ENCODE data around the gene MYLK. TPM values are rescaled to one million over a fixed set of nuclear protein-coding genes. Genes with fewer than 3 reads are reported as not detected.
"Not testable (repeated sequence)": the region's sequence is repeated elsewhere in the genome, so short reads cannot be mapped to it uniquely, and the experiment has no call there.

The MYLK gene
- polyA plus RNA-seq, 4 donors: 129 to 162 (median 137) TPM

DNA sequence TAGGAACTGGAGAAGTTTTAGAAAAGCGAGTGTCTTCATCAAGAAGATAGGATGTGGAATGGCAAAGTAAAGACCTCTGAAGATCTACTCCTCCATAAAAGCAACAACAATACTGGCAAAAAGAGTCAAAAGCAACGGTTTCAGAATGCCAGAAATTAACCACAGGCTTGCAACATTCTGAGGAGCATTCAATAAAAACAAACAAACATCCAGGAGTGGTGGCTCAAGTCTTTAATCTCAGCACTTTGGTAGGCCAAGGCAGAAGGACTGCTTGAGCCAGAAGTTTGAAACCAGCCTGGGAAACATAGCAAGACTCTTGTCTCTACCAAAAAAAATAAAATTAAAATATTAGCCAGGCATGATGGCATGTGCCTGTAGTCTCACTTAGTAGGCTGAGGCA, 156.1 kb downstream of the MYLK start:
- no peak for DNase-seq (ENCODE audit: low read depth in 4 of 4, low spot score in 3 of 4)

GRCh38 chr3:123725652-123726400, 158.3 kb downstream of the MYLK start:
- no peak for DNase-seq (ENCODE audit: low read depth in 4 of 4, low spot score in 3 of 4)

- no peak for DNase-seq (ENCODE audit: low read depth in 4 of 4, low spot score in 3 of 4)
These were observed 159.8 kb downstream of the MYLK start for GRCh38 chr3:123724306-123724705.

- DNase-seq (ENCODE audit: low read depth in 4 of 4, low spot score in 3 of 4): peak; percentile 72 to 88 (median 82)
These were observed 160.5 kb downstream of the MYLK start for GRCh38 chr3:123723522-123724168.

DNA sequence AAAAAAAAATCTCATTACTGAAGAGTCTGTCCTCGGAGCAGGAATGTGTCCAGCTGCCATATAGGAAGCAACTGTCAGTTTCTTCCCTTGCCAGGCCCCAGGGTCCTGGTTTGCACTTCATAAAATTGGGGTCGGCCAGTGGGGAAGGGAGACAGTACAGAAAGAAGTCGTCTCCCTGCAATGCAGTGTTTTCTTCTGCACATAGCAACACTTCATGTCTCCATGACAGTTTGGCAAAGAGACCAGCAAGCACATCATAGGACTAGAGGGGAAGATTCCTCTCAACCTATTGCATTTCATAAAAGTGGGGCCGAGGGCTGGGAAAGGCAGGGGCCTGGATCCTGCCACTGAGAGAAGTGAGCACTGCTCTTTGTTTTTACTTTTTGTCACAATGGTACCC, 161.1 kb downstream of the MYLK start:
- no peak for DNase-seq (ENCODE audit: low read depth in 4 of 4, low spot score in 3 of 4)

DNA sequence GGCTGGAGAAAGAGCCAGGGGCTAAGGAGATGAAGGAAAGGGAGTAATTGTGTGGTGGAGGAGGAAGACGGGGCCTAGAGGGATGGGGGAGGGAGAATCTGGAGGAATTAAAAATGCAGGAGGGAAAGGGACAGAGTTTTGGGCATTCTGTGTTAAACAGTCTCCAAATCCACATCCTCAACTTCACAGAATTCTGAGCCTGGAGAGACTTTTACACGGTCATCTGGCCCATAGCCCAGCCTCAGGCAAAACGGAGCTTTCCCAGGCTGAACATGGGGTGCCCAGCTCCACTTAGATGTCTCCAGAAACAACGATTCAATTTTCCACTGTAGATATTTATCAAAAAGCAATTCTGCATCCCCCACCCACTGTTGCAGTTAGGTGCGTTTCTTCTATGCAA, 161.7 kb downstream of the MYLK start:
- DNase-seq (ENCODE audit: low read depth in 4 of 4, low spot score in 3 of 4): no peak

- no peak for DNase-seq (ENCODE audit: low read depth in 4 of 4, low spot score in 3 of 4)
These were observed 162.1 kb downstream of the MYLK start for GRCh38 chr3:123722021-123722420.

- not testable (repeated sequence) for DNase-seq (ENCODE audit: low read depth in 4 of 4, low spot score in 3 of 4)
These were observed 162.9 kb downstream of the MYLK start for GRCh38 chr3:123721095-123721689.

GRCh38 chr3:123720638-123721037, 163.5 kb downstream of the MYLK start:
- no peak for DNase-seq (ENCODE audit: low read depth in 4 of 4, low spot score in 3 of 4)

DNA sequence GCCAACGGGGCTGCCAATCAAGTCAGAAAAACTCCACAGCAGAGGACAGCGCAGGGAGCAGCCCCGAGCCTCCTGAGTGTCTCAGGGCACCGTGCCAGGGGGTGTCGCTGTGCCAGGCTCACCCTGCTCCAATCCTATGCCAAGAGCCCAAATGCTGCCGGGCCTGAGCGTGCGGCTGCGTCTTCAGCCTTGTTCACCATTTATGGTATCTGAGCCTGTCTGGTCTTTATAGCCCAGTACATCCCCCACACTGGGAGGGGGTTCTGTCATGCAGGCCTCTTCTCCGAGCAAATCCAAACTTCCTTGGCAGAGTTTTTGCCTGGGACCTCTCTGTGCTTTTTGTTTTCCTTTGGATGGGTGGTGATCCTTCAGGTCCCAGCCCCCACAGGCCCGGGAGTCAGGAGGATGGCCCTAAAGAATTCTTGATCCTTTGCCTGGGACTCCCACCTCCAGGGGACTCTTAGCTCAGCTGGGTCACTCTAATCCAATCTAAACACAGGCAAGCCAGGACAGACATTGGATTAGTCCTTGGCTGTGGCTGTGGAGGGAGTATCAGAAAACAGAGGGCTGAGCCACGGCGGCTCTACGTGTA, 164.2 kb downstream of the MYLK start:
- no peak for DNase-seq (ENCODE audit: low read depth in 4 of 4, low spot score in 3 of 4)

- peak in 3 of 4 donors; percentile 63 to 72 (median 67) for DNase-seq (ENCODE audit: low read depth in 4 of 4, low spot score in 3 of 4)
These were observed 164.9 kb downstream of the MYLK start for GRCh38 chr3:123719061-123719756.

DNA sequence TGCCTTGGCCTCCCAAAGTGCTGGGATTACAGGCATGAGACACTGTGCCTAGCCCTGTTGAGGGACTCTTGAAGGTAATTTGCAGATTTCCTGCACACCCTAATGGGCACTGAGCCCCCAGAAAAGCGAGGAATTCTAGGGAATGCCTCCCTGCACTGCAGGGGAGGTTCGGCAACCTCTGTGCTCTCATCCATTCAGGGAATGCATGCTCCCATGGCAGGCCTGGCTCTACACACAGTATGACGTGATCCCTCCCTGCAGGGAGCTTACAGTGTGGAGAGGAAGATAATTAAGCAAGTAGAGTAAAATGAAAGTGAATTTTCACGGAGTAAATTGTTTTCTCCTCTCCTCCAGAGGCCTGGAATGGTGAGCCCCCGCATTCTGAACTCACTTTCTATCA, 166.0 kb downstream of the MYLK start:
- DNase-seq (ENCODE audit: low read depth in 4 of 4, low spot score in 3 of 4): no peak

GRCh38 chr3:123717451-123717850, 166.7 kb downstream of the MYLK start:
- not testable (repeated sequence) for DNase-seq (ENCODE audit: low read depth in 4 of 4, low spot score in 3 of 4)

- DNase-seq (ENCODE audit: low read depth in 4 of 4, low spot score in 3 of 4): no peak
These were observed 167.7 kb downstream of the MYLK start for GRCh38 chr3:123716411-123716810.

- no peak for DNase-seq (ENCODE audit: low read depth in 4 of 4, low spot score in 3 of 4)
These were observed 170.9 kb downstream of the MYLK start for GRCh38 chr3:123713211-123713610.

- DNase-seq (ENCODE audit: low read depth in 4 of 4, low spot score in 3 of 4): no peak
These were observed 171.9 kb downstream of the MYLK start for GRCh38 chr3:123712077-123712860.

DNA sequence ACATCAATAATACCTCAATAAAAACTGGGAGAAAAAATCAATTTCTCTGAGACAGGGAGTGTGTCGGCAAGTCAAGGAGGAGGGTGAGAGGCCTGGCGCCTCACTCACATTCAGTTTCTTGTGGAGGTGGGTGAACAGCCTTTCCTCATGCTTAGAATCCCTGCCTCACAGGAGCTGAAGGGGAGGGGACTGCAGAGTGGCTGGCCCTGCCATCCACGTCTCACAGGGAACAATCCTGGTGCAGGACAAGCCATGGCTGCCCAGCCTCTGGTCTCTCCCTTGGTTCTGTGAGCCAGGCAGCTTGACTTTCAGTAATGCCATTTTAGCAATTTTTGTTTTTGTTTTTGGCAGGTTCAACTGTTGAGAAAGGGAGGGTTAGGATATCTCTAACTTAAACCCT, 172.8 kb downstream of the MYLK start:
- DNase-seq (ENCODE audit: low read depth in 4 of 4, low spot score in 3 of 4): no peak

DNA sequence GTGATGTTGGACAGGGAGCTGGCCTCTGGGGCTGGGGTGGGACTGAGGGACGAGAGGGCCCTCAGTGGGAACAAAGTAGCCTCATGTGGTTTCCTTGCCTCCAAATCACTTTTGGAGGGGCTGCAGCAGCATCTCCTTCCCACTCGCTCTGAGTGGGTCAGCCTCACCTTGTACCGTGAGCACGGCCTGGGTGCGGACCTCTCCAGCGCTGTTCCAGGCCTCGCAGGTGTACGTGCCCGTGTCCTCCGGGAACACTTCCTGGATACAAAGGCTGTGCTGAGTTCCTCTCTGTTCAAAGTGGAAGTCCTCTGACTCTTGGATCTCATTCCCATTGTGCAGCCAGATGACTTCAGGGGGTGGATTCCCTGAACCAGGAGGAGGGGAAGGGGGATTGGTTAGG, 175.6 kb downstream of the MYLK start:
- DNase-seq (ENCODE audit: low read depth in 4 of 4, low spot score in 3 of 4): no peak

DNA sequence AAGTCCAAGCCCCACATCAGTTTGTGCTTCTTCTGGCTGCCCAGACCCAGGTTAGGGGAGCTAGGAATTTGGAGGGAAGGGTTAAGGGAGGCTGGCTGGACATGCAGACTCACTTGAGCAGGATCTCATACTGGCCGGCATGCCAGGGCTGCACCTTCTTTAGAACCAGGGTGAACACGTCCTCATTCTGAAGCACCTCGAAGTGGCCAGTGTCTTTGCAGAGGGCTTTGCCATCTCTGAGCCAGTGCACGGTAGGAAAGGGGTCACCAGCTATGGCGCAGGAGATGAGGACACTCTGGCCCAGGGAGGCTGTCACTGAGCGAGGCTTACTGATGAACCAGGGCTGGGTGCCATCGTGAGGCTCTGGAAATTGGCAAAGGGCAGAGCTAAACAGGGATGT, 176.5 kb downstream of the MYLK start:
- not testable (repeated sequence) for DNase-seq (ENCODE audit: low read depth in 4 of 4, low spot score in 3 of 4)

DNA sequence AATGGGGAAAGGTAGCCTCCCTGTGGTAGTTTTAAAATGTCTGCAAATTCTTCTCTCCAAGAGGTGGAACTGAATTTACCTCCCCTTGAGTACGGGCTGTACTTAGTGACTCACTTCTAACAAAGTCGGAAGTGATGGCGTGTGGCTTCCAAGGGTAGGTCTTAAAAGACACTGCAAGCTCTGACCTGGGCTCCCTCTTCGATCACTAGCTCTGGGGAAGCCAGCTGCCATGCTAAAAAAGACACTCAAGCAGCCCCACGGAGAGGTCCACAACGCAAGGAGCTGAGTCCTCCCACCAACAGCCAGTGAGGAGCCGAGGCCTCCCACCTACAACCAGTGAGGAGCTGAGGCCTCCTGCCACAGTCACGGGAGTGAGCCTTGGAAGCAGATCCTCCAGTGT, 177.3 kb downstream of the MYLK start:
- no peak for DNase-seq (ENCODE audit: low read depth in 4 of 4, low spot score in 3 of 4)

Data from right renal pelvis (tissue), 4 donors.